ENCODE data around the gene NUDCD3. TPM values are rescaled to one million over a fixed set of nuclear protein-coding genes. Genes with fewer than 3 reads are reported as not detected.

NUDCD3 gene
- total and polyA plus RNA-seq, 2 of the 8 experiments (the other 6 are each of a cell fraction or from before 2014, with no cell fraction given): 35.2 to 93.7 TPM

- no peak for TF ChIP-seq BCL11A (IDR thresholded peaks at IDR 0.05; ENCODE audit: low read depth in 2 of 2, low read length in 2 of 2)
- no peak for TF ChIP-seq NANOG (IDR thresholded peaks at IDR 0.05; ENCODE audit: insufficient read depth, low read depth, low read length, poor library complexity, severe bottlenecking)
- no peak for TF ChIP-seq CTBP2 (IDR thresholded peaks at IDR 0.05; ENCODE audit: borderline replicate concordance, insufficient read depth, insufficient read length, low read length)
Observed at GRCh38 chr7:44466300-44467216, 23.9 kb downstream of the NUDCD3 start (continued).

Measured in H1 (cell line).